ENCODE measurements around the gene ZFYVE19. TPM values are rescaled to one million over a fixed set of nuclear protein-coding genes. Genes with fewer than 3 reads are reported as not detected.

ZFYVE19 gene
- total RNA-seq, 4 donors from 2014 or later, result 16.5 to 33.4 (median 28.9) TPM

DNA sequence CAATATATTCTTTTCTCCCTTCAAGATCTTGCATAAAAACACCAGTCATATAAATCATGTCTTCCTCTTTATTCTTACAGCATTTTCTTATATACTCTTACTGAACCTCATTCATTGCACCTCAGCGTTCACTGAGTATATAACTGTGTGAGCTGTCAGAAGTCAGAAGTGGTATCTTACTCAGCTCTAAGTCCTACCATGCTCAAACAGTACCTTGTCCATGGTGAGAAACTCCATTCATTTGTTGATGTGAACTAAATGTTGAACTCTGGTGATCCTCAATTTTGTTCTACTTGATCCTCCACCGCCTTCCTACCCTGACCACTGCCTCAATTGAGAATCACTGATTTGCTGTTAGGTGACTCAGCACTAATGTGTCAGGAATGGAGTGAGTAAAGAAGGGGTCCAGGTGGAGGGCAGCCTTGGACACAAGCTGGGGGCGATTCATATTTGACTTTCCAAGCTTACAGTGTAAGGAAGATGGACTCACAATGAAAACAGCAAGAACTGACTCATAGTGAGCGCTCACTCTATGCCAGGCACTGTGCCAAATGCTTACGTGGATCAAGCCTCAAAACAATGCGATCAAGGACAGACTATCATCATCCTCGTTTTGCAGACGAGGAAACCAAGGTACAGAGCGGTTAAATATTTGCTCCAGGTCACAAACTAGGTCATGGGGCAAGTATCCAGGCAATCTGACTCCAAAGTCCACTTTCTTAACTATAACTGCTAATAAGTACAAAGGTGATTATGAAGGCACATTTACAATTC lies 13.5 kb upstream of the ZFYVE19 start:
- Histone ChIP-seq H3K4me3 (no peak overlapping the region), H3K4me1 (peaks cover 26 to 96% (median 29%) of the 10 kb centered on the region in 3 donors), H3K27me3 (no peaks in the 10 kb centered on the region), H3K36me3 (peaks cover 0 to 17% (median 0%) of the 10 kb centered on the region in 3 donors), H3K9me3 (no peaks in the 10 kb centered on the region), H3K27ac (peak overlapping the region; percentile 22 to 67 (median 55))
- TF ChIP-seq, protein P1, sequence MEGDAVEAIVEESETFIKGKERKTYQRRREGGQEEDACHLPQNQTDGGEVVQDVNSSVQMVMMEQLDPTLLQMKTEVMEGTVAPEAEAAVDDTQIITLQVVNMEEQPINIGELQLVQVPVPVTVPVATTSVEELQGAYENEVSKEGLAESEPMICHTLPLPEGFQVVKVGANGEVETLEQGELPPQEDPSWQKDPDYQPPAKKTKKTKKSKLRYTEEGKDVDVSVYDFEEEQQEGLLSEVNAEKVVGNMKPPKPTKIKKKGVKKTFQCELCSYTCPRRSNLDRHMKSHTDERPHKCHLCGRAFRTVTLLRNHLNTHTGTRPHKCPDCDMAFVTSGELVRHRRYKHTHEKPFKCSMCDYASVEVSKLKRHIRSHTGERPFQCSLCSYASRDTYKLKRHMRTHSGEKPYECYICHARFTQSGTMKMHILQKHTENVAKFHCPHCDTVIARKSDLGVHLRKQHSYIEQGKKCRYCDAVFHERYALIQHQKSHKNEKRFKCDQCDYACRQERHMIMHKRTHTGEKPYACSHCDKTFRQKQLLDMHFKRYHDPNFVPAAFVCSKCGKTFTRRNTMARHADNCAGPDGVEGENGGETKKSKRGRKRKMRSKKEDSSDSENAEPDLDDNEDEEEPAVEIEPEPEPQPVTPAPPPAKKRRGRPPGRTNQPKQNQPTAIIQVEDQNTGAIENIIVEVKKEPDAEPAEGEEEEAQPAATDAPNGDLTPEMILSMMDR (IDR thresholded peaks at IDR 0.05), result no peak
- no peak for TF ChIP-seq POLR2A (IDR thresholded peaks at IDR 0.05)
- DNase-seq, result no peak
- intact Hi-C loops (cut with DNase I), result no loop called here
- WGBS, 2 donors, result 36 to 49% methylated on average over 9 of the region's 9 CpGs

DNA sequence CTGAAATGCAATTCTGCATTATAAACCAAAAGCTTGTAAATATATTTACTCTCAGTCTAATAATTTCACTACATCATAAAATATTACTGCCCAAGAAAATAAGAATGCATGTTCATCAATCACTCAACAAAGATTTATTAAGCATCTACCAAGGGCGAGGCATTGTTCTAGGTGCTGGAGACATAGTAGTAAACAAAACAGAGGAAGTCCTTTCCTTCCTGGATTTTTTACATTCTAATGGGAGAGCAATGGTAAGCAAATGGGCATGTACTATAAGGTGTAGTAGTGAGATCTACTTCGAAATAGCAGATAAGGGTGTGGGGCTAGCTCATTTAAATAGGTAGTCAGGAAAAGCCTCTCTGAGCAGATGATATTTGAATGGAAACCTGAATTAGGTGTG lies 10.8 kb upstream of the ZFYVE19 start:
- Histone ChIP-seq H3K36me3 (peaks cover 0 to 23% (median 0%) of the 10 kb centered on the region in 3 donors), H3K9me3 (no peaks in the 10 kb centered on the region), H3K27me3 (no peaks in the 10 kb centered on the region), H3K4me1 (peaks cover 15 to 84% (median 17%) of the 10 kb centered on the region in 3 donors), H3K27ac (peak overlapping the region in 2 of 4 donors; percentile 22 to 50), H3K4me3 (no peak overlapping the region)
- WGBS, 2 donors, result 71 to 84% methylated on average over 2 of the region's 2 CpGs
- intact Hi-C loops (cut with DNase I), result no loop called here
- TF ChIP-seq, protein P1 (IDR thresholded peaks at IDR 0.05), result no peak
- no peak for TF ChIP-seq POLR2A (IDR thresholded peaks at IDR 0.05)
- DNase-seq, result no peak

DNA sequence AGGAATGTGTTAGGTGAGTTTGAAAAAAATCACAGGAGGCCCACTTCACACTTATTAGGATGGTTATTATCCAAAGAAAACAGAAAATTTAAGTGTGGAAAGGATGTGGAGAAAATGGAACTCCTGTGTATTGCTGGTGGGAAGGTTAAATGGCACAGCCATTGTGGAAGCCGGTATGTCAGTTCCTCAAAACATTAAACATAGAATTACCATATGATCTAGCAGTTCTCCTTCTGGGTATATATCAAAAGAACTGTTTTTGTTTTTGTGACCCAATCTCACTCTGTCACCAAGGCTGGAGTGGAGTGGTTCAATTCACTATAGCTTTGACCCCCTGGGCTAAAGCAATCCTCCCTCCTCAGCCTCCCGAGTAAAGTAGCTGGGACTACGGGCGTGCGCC lies 10.4 kb upstream of the ZFYVE19 start:
- no peak overlapping the region for H3K4me3 ChIP-seq
- no peaks in the 10 kb centered on the region for H3K27me3 ChIP-seq
- TF ChIP-seq, protein P1 (IDR thresholded peaks at IDR 0.05), result no peak
- TF ChIP-seq POLR2A (IDR thresholded peaks at IDR 0.05), result no peak
- 90 to 93% methylated on average over 5 of the region's 5 CpGs for WGBS, 2 donors
- intact Hi-C loops (cut with DNase I), result no loop called here
- H3K36me3 ChIP-seq, result peaks cover 0 to 23% (median 0%) of the 10 kb centered on the region in 3 donors
- H3K27ac ChIP-seq, result peak overlapping the region in 2 of 4 donors; percentile 22 to 50
- H3K4me1 ChIP-seq, result peaks cover 15 to 85% (median 17%) of the 10 kb centered on the region in 3 donors
- DNase-seq, result no peak
- no peaks in the 10 kb centered on the region for H3K9me3 ChIP-seq

GRCh38 chr15:40799523-40799922 lies 7.4 kb upstream of the ZFYVE19 start:
- peaks cover 0 to 18% (median 0%) of the 10 kb centered on the region in 3 donors for H3K36me3 ChIP-seq
- TF ChIP-seq, protein P1 (IDR thresholded peaks at IDR 0.05), result no peak
- no peak for TF ChIP-seq POLR2A (IDR thresholded peaks at IDR 0.05)
- intact Hi-C loops (cut with DNase I), result no loop called here
- no peak for DNase-seq
- no peak overlapping the region for H3K4me3 ChIP-seq
- WGBS, 2 donors, result 94 to 98% methylated on average over 3 of the region's 3 CpGs
- no peaks in the 10 kb centered on the region for H3K27me3 ChIP-seq
- peaks cover 9 to 78% (median 9%) of the 10 kb centered on the region in 3 donors for H3K4me1 ChIP-seq
- peak overlapping the region in 2 of 4 donors; percentile 10 to 80 for H3K27ac ChIP-seq
- H3K9me3 ChIP-seq, result no peaks in the 10 kb centered on the region

GRCh38 chr15:40803076-40803475 lies 3.8 kb upstream of the ZFYVE19 start:
- 77 to 100% methylated on average over 1 to 2 of the region's 2 CpGs for WGBS, 2 donors
- H3K27ac ChIP-seq, result no peak overlapping the region
- H3K27me3 ChIP-seq, result no peaks in the 10 kb centered on the region
- peaks cover 12 to 67% (median 14%) of the 10 kb centered on the region in 3 donors for H3K4me1 ChIP-seq
- no peak for TF ChIP-seq POLR2A (IDR thresholded peaks at IDR 0.05)
- TF ChIP-seq, protein P1 (IDR thresholded peaks at IDR 0.05), result no peak
- no peaks in the 10 kb centered on the region for H3K9me3 ChIP-seq
- H3K36me3 ChIP-seq, result peaks cover 0 to 18% (median 0%) of the 10 kb centered on the region in 3 donors
- no peak overlapping the region for H3K4me3 ChIP-seq
- DNase-seq, result no peak
- intact Hi-C loops (cut with DNase I), result no loop called here
